ENCODE results near the gene PDX1. TPM values are rescaled to one million over a fixed set of nuclear protein-coding genes. Genes with fewer than 3 reads are reported as not detected.
A peak's percentile ranks its signal among the peaks of the same experiment; 100 is the strongest.

The PDX1 gene
- total RNA-seq, 2 donors from 2014 or later: 6.5 to 25.1 TPM

GRCh38 chr13:27967736-27968315, 48.0 kb downstream of the PDX1 start:
- WGBS, 2 donors: 11 to 14% methylated on average over 23 to 33 of the region's 33 CpGs
- Histone ChIP-seq H3K4me3 (peak overlapping the region; percentile 18 to 44), H3K4me1 (peaks cover 33% of the 10 kb centered on the region), H3K27ac (peak overlapping the region in 3 of 4 donors; percentile 72 to 76 (median 74)), H3K9me3 (no peaks in the 10 kb centered on the region), H3K27me3 (peaks cover 0 to 13% of the 10 kb centered on the region in 2 donors), H3K36me3 (replicated peaks in 1 of 2; ENCODE audit: insufficient read depth in 1 of 2, low read depth in 2 of 2) (no peaks in the 10 kb centered on the region)
- peak in 1 of 4 donors; percentile 42 for DNase-seq
- no peak for TF ChIP-seq POLR2A (IDR thresholded peaks at IDR 0.05)
- TF ChIP-seq CTCF (IDR thresholded peaks at IDR 0.05): no peak
- intact Hi-C loops (cut with DNase I): no loop called here
- peak; percentile 7 for ATAC-seq

GRCh38 chr13:27968316-27969081, 48.7 kb downstream of the PDX1 start:
- Histone ChIP-seq H3K27ac (peak overlapping the region in 3 of 4 donors; percentile 72 to 76 (median 74)), H3K27me3 (peaks cover 0 to 13% of the 10 kb centered on the region in 2 donors), H3K4me1 (peaks cover 28% of the 10 kb centered on the region), H3K36me3 (replicated peaks in 1 of 2; ENCODE audit: insufficient read depth in 1 of 2, low read depth in 2 of 2) (no peaks in the 10 kb centered on the region), H3K4me3 (peak overlapping the region; percentile 18 to 44), H3K9me3 (no peaks in the 10 kb centered on the region)
- peak in 1 of 3 donors; percentile 13 for TF ChIP-seq POLR2A (IDR thresholded peaks at IDR 0.05)
- peak in 1 of 7 experiments; percentile 1 for TF ChIP-seq CTCF (IDR thresholded peaks at IDR 0.05)
- intact Hi-C loops (cut with DNase I): no loop called here
- ATAC-seq (peak; percentile 33), DNase-seq (peak in 2 of 4 donors; percentile 39 to 48)
- 1 to 2% methylated on average over 9 to 75 of the region's 86 CpGs for WGBS, 2 donors

GRCh38 chr13:27969082-27969865, 49.5 kb downstream of the PDX1 start, which contains the start of gene CDX2:
TSS of gene CDX2 (minus strand) at chr13:27969315. CDS start at chr13:27969006, 309 bp downstream.
- TF ChIP-seq POLR2A (IDR thresholded peaks at IDR 0.05): peak in 2 of 3 donors; percentile 53 to 57
- TF ChIP-seq CTCF (IDR thresholded peaks at IDR 0.05): no peak
- no peaks in the 10 kb centered on the region for H3K9me3 ChIP-seq
- ATAC-seq: peak; percentile 29
- peaks cover 0 to 13% of the 10 kb centered on the region in 2 donors for H3K27me3 ChIP-seq
- 13 to 19% methylated on average over 23 to 34 of the region's 34 CpGs for WGBS, 2 donors
- intact Hi-C loops (cut with DNase I): no loop called here
- H3K36me3 ChIP-seq (replicated peaks in 1 of 2; ENCODE audit: insufficient read depth in 1 of 2, low read depth in 2 of 2): no peaks in the 10 kb centered on the region
- DNase-seq: peak in 3 of 4 donors; percentile 34 to 39 (median 38)
- peak within 1 kb of the TSS; percentile 18 to 44 for H3K4me3 ChIP-seq
- H3K27ac ChIP-seq: peak within 1 kb of the TSS in 3 of 4 donors; percentile 72 to 76 (median 74)
- peaks cover 20% of the 10 kb centered on the region for H3K4me1 ChIP-seq

- Histone ChIP-seq H3K36me3 (replicated peaks in 1 of 2; ENCODE audit: insufficient read depth in 1 of 2, low read depth in 2 of 2) (no peaks in the 10 kb centered on the region), H3K9me3 (no peaks in the 10 kb centered on the region), H3K4me1 (peaks cover 19% of the 10 kb centered on the region), H3K27me3 (peaks cover 0 to 13% of the 10 kb centered on the region in 2 donors), H3K4me3 (no peak overlapping the region), H3K27ac (no peak overlapping the region)
- no peak for DNase-seq
- no peak for ATAC-seq
- 62 to 68% methylated on average over 7 of the region's 7 CpGs for WGBS, 2 donors
- TF ChIP-seq POLR2A (IDR thresholded peaks at IDR 0.05) (no peak), CTCF (IDR thresholded peaks at IDR 0.05) (no peak)
- intact Hi-C loops (cut with DNase I): no loop called here
These were observed 50.0 kb downstream of the PDX1 start for GRCh38 chr13:27969866-27970229.
